H1 (cell line): ENCODE results near the gene GAB2. TPM values are rescaled to one million over a fixed set of nuclear protein-coding genes. Genes with fewer than 3 reads are reported as not detected.
A peak's percentile ranks its signal among the peaks of the same experiment; 100 is the strongest.

Experiments used
- CTCF ChIA-PET: fragments of 300-600 bp; sonication (Branson Sonifier 250); formaldehyde crosslinking; loops from one replicate; lab custom pipeline; 2021; ENCODE audit not compliant: partially characterized antibody; lab: Charles Lee
- POLR2A ChIA-PET: fragments of 300-600 bp; sonication (Branson Sonifier 250); formaldehyde crosslinking; loops from one replicate; lab custom pipeline; 2021; ENCODE audit warnings: inconsistent platforms; ENCODE audit not compliant: partially characterized antibody; lab: Charles Lee
- DNase-seq, 2 experiments: peaks; one replicate each; pipeline versions ENCODE4 v3.0.0 to v3.0.0-alpha.2; 2010 to 2022; ENCODE audit warnings: low spot score in 2 of 2, low read depth in 1 of 2, mixed read lengths in 1 of 2
- FAIRE-seq: peaks from 2 replicates; lab custom pipeline; 2011; peaks lifted over from hg19 to GRCh38; lab: Jason Lieb, UNC
- H2AFZ ChIP-seq: 2 replicates; pipeline ENCODE4 v1.8.1; 2012; ENCODE audit warnings: low read length, inconsistent platforms
- H2AK5ac ChIP-seq: 2 replicates; pipeline ENCODE4 v1.6.1; 2013; ENCODE audit warnings: low read depth, low read length
- H2BK120ac ChIP-seq: replicated peaks from 2 replicates; pipeline ENCODE3; 2013; ENCODE audit warnings: low read depth, low read length, inconsistent platforms
- H2BK12ac ChIP-seq: 2 replicates; pipeline ENCODE4 v1.6.1; 2013; ENCODE audit warnings: low read depth, low read length
- H2BK15ac ChIP-seq: 2 replicates; pipeline ENCODE4 v1.6.1; 2013; ENCODE audit warnings: low read length
- H2BK20ac ChIP-seq: 2 replicates; pipeline ENCODE4 v1.6.1; 2013; ENCODE audit warnings: low read length
- H2BK5ac ChIP-seq: 2 replicates; pipeline ENCODE4 v1.6.1; 2013; ENCODE audit warnings: low read depth, low read length
- H3K14ac ChIP-seq: 2 replicates; pipeline ENCODE4 v1.6.1; 2013; ENCODE audit warnings: inconsistent platforms; ENCODE audit not compliant: insufficient read length
- H3K18ac ChIP-seq: 2 replicates; pipeline ENCODE4 v1.6.1; 2013; ENCODE audit warnings: low read length; ENCODE audit errors: extremely low read depth
- H3K23ac ChIP-seq: 2 replicates; pipeline ENCODE4 v1.6.1; 2013; ENCODE audit warnings: inconsistent platforms; ENCODE audit not compliant: insufficient read length
- H3K23me2 ChIP-seq: 2 replicates; pipeline ENCODE4 v1.6.1; 2013; ENCODE audit warnings: low read depth, low read length
- H3K27ac ChIP-seq: 2 replicates; pipeline ENCODE4 v1.6.1; 2011; ENCODE audit warnings: low read depth, low read length, inconsistent platforms
- H3K27me3 ChIP-seq, 4 experiments: replicated peaks in 1 of 4; 1 replicate in 1 of 4; 2 replicates in 3 of 4; pipeline versions ENCODE4 v1.6.1 to v1.8.1; 2011 to 2013; ENCODE audit warnings: low read length in 3 of 4, mild to moderate bottlenecking in 3 of 4, inconsistent platforms in 2 of 4, mixed read lengths in 2 of 4, moderate library complexity in 1 of 4; ENCODE audit not compliant: control insufficient read depth in 3 of 4, insufficient read depth in 3 of 4; ENCODE audit errors: extremely low read depth in 1 of 4
- H3K36me3 ChIP-seq, 4 experiments: 2 replicates each; pipeline versions ENCODE4 v1.6.1 to v1.8.1; 2011 to 2013; ENCODE audit warnings: mild to moderate bottlenecking in 4 of 4, low read length in 3 of 4, moderate library complexity in 2 of 4, control low read depth in 1 of 4, inconsistent platforms in 1 of 4; ENCODE audit not compliant: insufficient read depth in 4 of 4, control insufficient read depth in 2 of 4
- H3K4ac ChIP-seq: replicated peaks from 2 replicates; pipeline ENCODE3; 2013; ENCODE audit warnings: low read length, low read depth, mixed read lengths, inconsistent platforms; ENCODE audit not compliant: insufficient read length
- H3K4me1 ChIP-seq, 4 experiments: replicated peaks in 1 of 4; 1 replicate in 1 of 4; 2 replicates in 3 of 4; pipeline versions ENCODE4 v1.6.1 to v1.8.1; 2011 to 2013; ENCODE audit warnings: low read length in 3 of 4, inconsistent platforms in 2 of 4, mixed read lengths in 1 of 4; ENCODE audit not compliant: insufficient read depth in 4 of 4, control insufficient read depth in 3 of 4
- H3K4me2 ChIP-seq, 2 experiments: 2 replicates each; pipeline versions ENCODE4 v1.6.1 to v1.8.1; 2011 to 2013; ENCODE audit warnings: low read depth in 2 of 2, low read length in 2 of 2, control low read depth in 1 of 2, inconsistent platforms in 1 of 2, mild to moderate bottlenecking in 1 of 2; ENCODE audit not compliant: insufficient read depth in 1 of 2
- H3K4me3 ChIP-seq, 4 experiments: fragments of 200-600, 300-600 bp in 1 of 4; sonication (generic), shearing (Covaris generic), sonication (Bioruptor Twin) in 1 of 4; 2 replicates each; pipeline versions ENCODE4 v1.5.1 to v1.8.1; 2011 to 2016; ENCODE audit warnings: low read length in 4 of 4, low read depth in 3 of 4, control low read depth in 2 of 4, inconsistent platforms in 2 of 4, mild to moderate bottlenecking in 2 of 4, mixed read lengths in 1 of 4, moderate library complexity in 1 of 4; ENCODE audit not compliant: insufficient read depth in 2 of 4; ENCODE audit errors: extremely low read depth in 1 of 4
- H3K56ac ChIP-seq: replicated peaks from 2 replicates; pipeline ENCODE3; 2013; ENCODE audit warnings: low read depth, mild to moderate bottlenecking, mixed read lengths, low read length, inconsistent platforms; ENCODE audit not compliant: insufficient read length
- H3K79me1 ChIP-seq: 2 replicates; pipeline ENCODE4 v1.6.1; 2013; ENCODE audit warnings: low read depth, low read length, control low read depth
- H3K79me2 ChIP-seq, 2 experiments: 2 replicates each; pipeline versions ENCODE4 v1.6.1 to v1.8.1; 2012 to 2013; ENCODE audit warnings: low read length in 2 of 2, mild to moderate bottlenecking in 2 of 2, inconsistent platforms in 1 of 2; ENCODE audit not compliant: insufficient read depth in 2 of 2, control insufficient read depth in 1 of 2
- H3K9ac ChIP-seq, 4 experiments: replicated peaks in 1 of 4; 1 replicate in 1 of 4; 2 replicates in 3 of 4; pipeline versions ENCODE4 v1.6.1 to v1.8.1; 2011 to 2013; ENCODE audit warnings: low read depth in 3 of 4, low read length in 3 of 4, control low read depth in 2 of 4, mild to moderate bottlenecking in 2 of 4, moderate library complexity in 2 of 4, inconsistent platforms in 1 of 4; ENCODE audit errors: extremely low read depth in 1 of 4
- H3K9me3 ChIP-seq, 2 experiments: 2 replicates each; pipeline versions ENCODE4 v1.6.1 to v1.8.1; 2012 to 2013; ENCODE audit warnings: mild to moderate bottlenecking in 2 of 2, moderate library complexity in 2 of 2, control low read depth in 1 of 2, inconsistent platforms in 1 of 2, low read depth in 1 of 2, low read length in 1 of 2, mixed read lengths in 1 of 2; ENCODE audit not compliant: insufficient read depth in 2 of 2
- H4K20me1 ChIP-seq, 2 experiments: replicated peaks in 1 of 2; 2 replicates each; pipeline versions ENCODE3 to v1.8.1; 2011 to 2013; ENCODE audit warnings: inconsistent platforms in 2 of 2, low read length in 2 of 2, mild to moderate bottlenecking in 1 of 2; ENCODE audit not compliant: insufficient read depth in 2 of 2, control insufficient read depth in 1 of 2
- H4K5ac ChIP-seq: 2 replicates; pipeline ENCODE4 v1.6.1; 2013; ENCODE audit warnings: low read length, low read depth, mixed read lengths, inconsistent platforms; ENCODE audit not compliant: insufficient read length
- H4K8ac ChIP-seq: 2 replicates; pipeline ENCODE4 v1.8.0; 2013; ENCODE audit warnings: mild to moderate bottlenecking, moderate library complexity, low read length, inconsistent platforms; ENCODE audit not compliant: insufficient read depth; ENCODE audit errors: extremely low read depth
- H4K91ac ChIP-seq: replicated peaks from 2 replicates; pipeline ENCODE3; 2013; ENCODE audit warnings: low read length, mixed read lengths, inconsistent platforms; ENCODE audit not compliant: insufficient read length
- ASH2L ChIP-seq: fragments of 200-600, 300-600 bp; sonication (generic); IDR thresholded peaks from one replicate; pipeline ENCODE4 v1.7.1; 2017; ENCODE audit warnings: low read length
- CBX5 ChIP-seq: fragments of 300-800, 300-1000 bp; sonication (generic); IDR thresholded peaks from 2 replicates; pipeline ENCODE4 v1.7.1; 2016; ENCODE audit warnings: antibody characterized with exemption, low read length, low read depth
- EGR1 ChIP-seq: IDR thresholded peaks from 2 replicates; pipeline ENCODE4 v1.6.1; 2011; ENCODE audit warnings: low read depth, low read length, borderline replicate concordance
- FOSL1 ChIP-seq: IDR thresholded peaks from 2 replicates; pipeline ENCODE4 v1.6.1; 2011; ENCODE audit warnings: mild to moderate bottlenecking, low read depth, low read length, moderate library complexity; ENCODE audit not compliant: insufficient read depth
- KDM5A ChIP-seq: fragments of 200-600 bp; IDR thresholded peaks from 2 replicates; pipeline ENCODE4 v1.7.1; 2012; ENCODE audit warnings: mild to moderate bottlenecking, low read length, inconsistent platforms, mixed read lengths
- NANOG ChIP-seq: IDR thresholded peaks from 2 replicates; pipeline ENCODE4 v1.6.1; 2011; ENCODE audit warnings: low read length, low read depth, mild to moderate bottlenecking, inconsistent platforms; ENCODE audit not compliant: insufficient read depth, poor library complexity, severe bottlenecking
- NRF1 ChIP-seq: IDR thresholded peaks from 2 replicates; pipeline ENCODE4 v1.6.1; 2011; ENCODE audit warnings: mild to moderate bottlenecking, low read depth, low read length, improper control_type of control experiment
- RNF2 ChIP-seq: fragments of 200-900, 300-1000 bp; sonication (generic); IDR thresholded peaks from 2 replicates; pipeline ENCODE4 v1.7.1; 2016; ENCODE audit warnings: borderline replicate concordance, low read depth, mild to moderate bottlenecking, antibody characterized with exemption, low read length; ENCODE audit not compliant: poor library complexity, severe bottlenecking; ENCODE audit errors: missing control alignments
- SIN3A ChIP-seq, 2 experiments: IDR thresholded peaks in 1 of 2; conservative IDR thresholded peaks in 1 of 2; 2 replicates each; pipeline ENCODE4 v1.6.1; 2011 to 2012; ENCODE audit warnings: low read length in 2 of 2, improper control_type of control experiment in 1 of 2, low read depth in 1 of 2, mild to moderate bottlenecking in 1 of 2
- SRF ChIP-seq: IDR thresholded peaks from 2 replicates; pipeline ENCODE4 v1.6.1; 2011; ENCODE audit warnings: mild to moderate bottlenecking, low read depth, low read length, moderate library complexity
- ZNF274 ChIP-seq: IDR thresholded peaks from 2 replicates; pipeline ENCODE4 v1.7.0; 2012; ENCODE audit warnings: low read length, borderline replicate concordance; ENCODE audit errors: extremely low read depth
- WGBS, 2 experiments: shearing (Covaris generic) in 1 of 2; methylation state at CpG; one replicate each; pipeline versions ENCODE4 v1.1.6 to v1.1.7; 2013 to 2015; ENCODE audit warnings: low lambda C conversion rate in 2 of 2, mixed read lengths in 2 of 2, inconsistent platforms in 1 of 2, low coverage in 1 of 2, missing lambda C conversion rate in 1 of 2; ENCODE audit not compliant: insufficient replicate concordance in 2 of 2, insufficient coverage in 1 of 2, insufficient read length in 1 of 2; ENCODE audit errors: extremely low coverage in 1 of 2, missing lambda C conversion rate in 1 of 2; 5-methylcytosine and 5-hydroxymethylcytosine counted together
- polyA plus RNA-seq, 7 experiments: library from polyadenylated mRNA; depleted of rRNA in 3 of 7; stranded (reverse) in 5 of 7; unstranded in 2 of 7; fragments of >200 nt in 5 of 7; fragments of 200-250 nt in 2 of 7; gene quantifications; 1 replicate in 5 of 7; 2 replicates in 1 of 7; 4 replicates in 1 of 7; pipeline versions ENCODE4 v1.2.1 to v1.2.3, GENCODE V29; 2011 to 2013; ENCODE audit warnings: missing spikeins in 2 of 7, mixed read lengths in 2 of 7
- total RNA-seq: library from RNA; stranded (reverse); fragmentation: NEBNext Ultra II Directional; extraction: Animal tissue kit (Norgen Biotek cat#: 25700); gene quantifications from 2 replicates; pipeline ENCODE4 v1.2.1, GENCODE V29; 2021

Gene GAB2
- total and polyA plus RNA-seq, 2 of the 8 experiments (the other 6 are each of a cell fraction or from before 2014, with no cell fraction given) = 6.3 to 14.0 TPM

DNA sequence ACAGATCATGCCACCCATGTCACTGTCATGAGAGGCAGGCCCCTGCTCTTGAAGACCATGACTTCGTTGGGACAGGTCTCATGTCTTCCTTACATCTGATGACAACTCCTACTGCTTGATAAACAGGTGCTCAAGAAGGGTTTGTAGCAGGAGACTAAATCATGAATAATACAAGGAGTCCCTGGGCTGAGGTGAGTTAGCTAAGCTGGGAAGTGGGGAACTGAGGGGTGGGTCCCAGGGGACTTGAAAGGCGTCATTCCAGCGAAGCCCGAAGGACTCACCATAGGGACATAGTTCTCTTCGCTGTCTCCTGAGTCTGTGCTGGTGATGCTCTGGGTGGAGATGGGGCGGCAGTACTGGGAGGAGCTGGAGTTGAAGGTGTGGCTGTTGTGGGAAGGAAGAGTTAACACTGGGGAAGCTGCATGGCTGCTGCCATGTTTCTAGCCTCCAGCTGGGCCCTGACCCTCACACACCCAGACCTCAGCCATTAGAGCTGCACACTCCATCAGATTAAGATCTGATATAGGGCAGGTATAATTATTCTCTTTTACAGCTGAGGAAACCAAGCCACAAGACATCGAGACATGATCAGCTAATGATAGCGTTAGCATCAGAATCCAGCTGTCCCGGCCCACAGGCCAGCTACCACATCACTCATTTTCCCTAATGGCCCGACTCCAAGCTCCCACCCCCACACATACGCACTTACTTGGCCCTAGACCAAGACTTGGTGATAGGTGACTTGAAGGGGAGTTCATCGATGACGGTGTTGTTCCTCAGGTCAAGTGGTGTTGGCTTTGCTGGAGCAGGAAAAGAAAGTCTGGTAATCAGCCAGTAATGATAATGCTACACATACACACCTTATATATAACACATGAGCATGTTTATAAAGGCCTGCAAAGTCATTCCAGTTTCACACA, 196.0 kb downstream of the GAB2 start:
- no peak overlapping the region for H3K27ac ChIP-seq
- H2BK5ac ChIP-seq = no peak overlapping the region
- H2BK20ac ChIP-seq = no peak overlapping the region
- FAIRE-seq (no peak), DNase-seq (peak in 1 of 2 experiments; percentile 16)
- WGBS, 2 experiments = 88% methylated on average over 13 of the region's 13 CpGs; no CpG with 5 or more reads in 1 of the 2 experiments
- no peaks in the 10 kb centered on the region for H3K4me1 ChIP-seq
- no peak overlapping the region for H2BK15ac ChIP-seq
- no peaks in the 10 kb centered on the region for H3K79me2 ChIP-seq
- H2BK120ac ChIP-seq = no peak overlapping the region
- H3K9ac ChIP-seq = no peak overlapping the region
- H3K23ac ChIP-seq = no peak overlapping the region
- no peak overlapping the region for H3K14ac ChIP-seq
- H4K5ac ChIP-seq = no peak overlapping the region
- H3K4me2 ChIP-seq = no peak overlapping the region
- H3K36me3 ChIP-seq = peaks cover 0 to 4% (median 1%) of the 10 kb centered on the region in 4 experiments; a peak in 2 of 8 replicates
- no peak overlapping the region for H3K4me3 ChIP-seq
- no peak overlapping the region for H3K56ac ChIP-seq
- H3K79me1 ChIP-seq = no peaks in the 10 kb centered on the region
- H3K9me3 ChIP-seq = no peaks in the 10 kb centered on the region
- no peak overlapping the region for H2AK5ac ChIP-seq
- peaks cover 0 to 2% of the 10 kb centered on the region in 2 experiments for H4K20me1 ChIP-seq
- H4K8ac ChIP-seq = no peak overlapping the region
- no peak overlapping the region for H2BK12ac ChIP-seq
- no peaks in the 10 kb centered on the region for H3K27me3 ChIP-seq
- H4K91ac ChIP-seq = no peak overlapping the region
- H3K23me2 ChIP-seq = no peaks in the 10 kb centered on the region
- no peak overlapping the region for H3K18ac ChIP-seq
- ChIA-PET POLR2A (interaction anchor here (0.9 to 1.3 kb wide), 2 partner anchors 16 to 27 kb away, joined by 3 to 4 read pairs; no protein-coding TSS in a partner anchor), CTCF (interaction anchor here (1.2 to 1.5 kb wide), 2 partner anchors 41 to 74 kb away, joined by 3 to 4 read pairs; no protein-coding TSS in a partner anchor)
- no peak overlapping the region for H2AFZ ChIP-seq
- no peak overlapping the region for H3K4ac ChIP-seq
- TF ChIP-seq CBX5 = no peak
- TF ChIP-seq FOSL1 = no peak
- no peak for TF ChIP-seq SRF
- no peak for TF ChIP-seq EGR1
- no peak for TF ChIP-seq ASH2L
- no peak for TF ChIP-seq NANOG
- TF ChIP-seq ZNF274 = no peak
- TF ChIP-seq SIN3A (conservative IDR thresholded peaks at IDR 0.05 in 1 of 2, IDR thresholded peaks at IDR 0.05 in 1 of 2; ENCODE audit: low read depth in 1 of 2, low read length in 2 of 2) = no peak
- no peak for TF ChIP-seq RNF2
- TF ChIP-seq NRF1 = no peak
- no peak for TF ChIP-seq KDM5A
